ENCODE measurements around the gene ZNF827. TPM values are rescaled to one million over a fixed set of nuclear protein-coding genes. Genes with fewer than 3 reads are reported as not detected.

ZNF827 gene
- total RNA-seq, 1 donor from 2014 or later: 17.0 TPM

GRCh38 chr4:145840162-145840768 is 98.4 kb downstream of the ZNF827 start:
- intact Hi-C loops (cut with micrococcal nuclease): loop anchor here (1.0 to 5.0 kb wide), 4 partner anchors 33 to 337 kb away; partner anchors contain the start of genes LSM6 and ZNF827

GRCh38 chr4:145839151-145839550 is 99.5 kb downstream of the ZNF827 start:
- intact Hi-C loops (cut with micrococcal nuclease): no loop called here

- intact Hi-C loops (cut with micrococcal nuclease): loop anchor here (1.0 kb wide), 1 partner anchor 18 kb away; no protein-coding TSS in a partner anchor
Observed at GRCh38 chr4:145832384-145832783, 106.2 kb downstream of the ZNF827 start.

GRCh38 chr4:145830699-145831098 is 107.9 kb downstream of the ZNF827 start:
- intact Hi-C loops (cut with micrococcal nuclease): no loop called here

- intact Hi-C loops (cut with micrococcal nuclease): loop anchor here (1.0 to 10.0 kb wide), 6 partner anchors 22 to 1655 kb away; partner anchors contain the start of genes MMAA and ZNF827
Observed at GRCh38 chr4:145829629-145830395, 108.8 kb downstream of the ZNF827 start.

- intact Hi-C loops (cut with micrococcal nuclease): loop anchor here (1.0 to 10.0 kb wide), 6 partner anchors 21 to 1654 kb away; partner anchors contain the start of genes MMAA and ZNF827
Observed at GRCh38 chr4:145828802-145829485, 109.7 kb downstream of the ZNF827 start.

- intact Hi-C loops (cut with micrococcal nuclease): loop anchor here (2.0 to 10.0 kb wide), 3 partner anchors 95 to 1653 kb away; no protein-coding TSS in a partner anchor
Observed at GRCh38 chr4:145827885-145828284, 110.7 kb downstream of the ZNF827 start.

GRCh38 chr4:145825255-145825654 is 113.4 kb downstream of the ZNF827 start:
- intact Hi-C loops (cut with micrococcal nuclease): loop anchor here (5.0 to 10.0 kb wide), 2 partner anchors 648 to 1650 kb away; no protein-coding TSS in a partner anchor

GRCh38 chr4:145824463-145824862 is 114.2 kb downstream of the ZNF827 start:
- intact Hi-C loops (cut with micrococcal nuclease): loop anchor here (10.0 kb wide), 1 partner anchor 1650 kb away; no protein-coding TSS in a partner anchor

- intact Hi-C loops (cut with micrococcal nuclease): loop anchor here (10.0 kb wide), 1 partner anchor 1649 kb away; no protein-coding TSS in a partner anchor
Observed at GRCh38 chr4:145823743-145824142, 114.9 kb downstream of the ZNF827 start.

GRCh38 chr4:145822581-145822980 is 116.0 kb downstream of the ZNF827 start:
- intact Hi-C loops (cut with micrococcal nuclease): loop anchor here (10.0 kb wide), 1 partner anchor 1648 kb away; no protein-coding TSS in a partner anchor

GRCh38 chr4:145822181-145822580 is 116.4 kb downstream of the ZNF827 start:
- intact Hi-C loops (cut with micrococcal nuclease): loop anchor here (10.0 kb wide), 1 partner anchor 1647 kb away; no protein-coding TSS in a partner anchor

GRCh38 chr4:145821766-145822165 is 116.9 kb downstream of the ZNF827 start:
- intact Hi-C loops (cut with micrococcal nuclease): loop anchor here (10.0 kb wide), 1 partner anchor 1647 kb away; no protein-coding TSS in a partner anchor

GRCh38 chr4:145820407-145820806 is 118.2 kb downstream of the ZNF827 start:
- intact Hi-C loops (cut with micrococcal nuclease): loop anchor here (10.0 kb wide), 1 partner anchor 1646 kb away; no protein-coding TSS in a partner anchor

GRCh38 chr4:145819853-145820181 is 118.8 kb downstream of the ZNF827 start:
- intact Hi-C loops (cut with micrococcal nuclease): loop anchor here (10.0 kb wide), 1 partner anchor 1645 kb away; no protein-coding TSS in a partner anchor

- intact Hi-C loops (cut with micrococcal nuclease): no loop called here
Observed at GRCh38 chr4:145819101-145819852, 119.3 kb downstream of the ZNF827 start.

GRCh38 chr4:145818011-145818410 is 120.6 kb downstream of the ZNF827 start:
- intact Hi-C loops (cut with micrococcal nuclease): no loop called here

GRCh38 chr4:145816091-145816490 is 122.5 kb downstream of the ZNF827 start:
- intact Hi-C loops (cut with micrococcal nuclease): no loop called here

- intact Hi-C loops (cut with micrococcal nuclease): no loop called here
Observed at GRCh38 chr4:145815626-145816025, 123.0 kb downstream of the ZNF827 start.

- intact Hi-C loops (cut with micrococcal nuclease): no loop called here
Observed at GRCh38 chr4:145815027-145815612, 123.5 kb downstream of the ZNF827 start.
